IMR-90 (cell line): Measurements from ENCODE around the gene TTC39A. TPM values are rescaled to one million over a fixed set of nuclear protein-coding genes. Genes with fewer than 3 reads are reported as not detected.

Experiments
- ATAC-seq: fragments of 200-7000 bp; cut with Tn5 transposase; 2 replicates; pipeline ENCODE4 v1.9.1; 2020; ENCODE audit warnings: low read depth, mild to moderate bottlenecking, moderate library complexity
- BruUV-seq: library from RNA; stranded (reverse); fragments of 400-500 nt; replicated peaks from 2 replicates; lab custom pipeline; 2021; lab: Mats Ljungman, UMichigan
- CTCF ChIA-PET: fragments of 300-600 bp; formaldehyde crosslinking; extraction: SDS; loops from one replicate; lab custom pipeline; 2021; ENCODE audit warnings: antibody characterized with exemption; lab: Yijun Ruan, JAX
- POLR2A ChIA-PET: fragments of 300-600 bp; sonication (Branson Sonifier 250); formaldehyde crosslinking; loops from one replicate; lab custom pipeline; 2022; ENCODE audit warnings: antibody characterized with exemption; ENCODE audit not compliant: unreplicated experiment; lab: Charles Lee
- DNase-seq: peaks from one replicate; pipeline ENCODE4 v3.0.0; 2013
- H2AFZ ChIP-seq: replicated peaks from 2 replicates; pipeline ENCODE3; 2013; ENCODE audit warnings: low read length, mild to moderate bottlenecking; ENCODE audit not compliant: poor library complexity
- H2AK5ac ChIP-seq: 2 replicates; pipeline ENCODE4 v1.6.1; 2013; ENCODE audit warnings: low read depth, low read length, inconsistent platforms
- H2AK9ac ChIP-seq: replicated peaks from 2 replicates; pipeline ENCODE3; 2013; ENCODE audit warnings: mild to moderate bottlenecking, low read depth, low read length, moderate library complexity; ENCODE audit not compliant: poor library complexity
- H2BK120ac ChIP-seq: 2 replicates; pipeline ENCODE4 v1.6.1; 2013; ENCODE audit warnings: low read depth, low read length, inconsistent platforms
- H2BK15ac ChIP-seq: 3 replicates; pipeline ENCODE4 v1.6.1; 2013; ENCODE audit warnings: low read depth, low read length, inconsistent platforms
- H2BK20ac ChIP-seq: 2 replicates; pipeline ENCODE4 v1.6.1; 2013; ENCODE audit warnings: low read depth, mild to moderate bottlenecking, inconsistent platforms, low read length, moderate library complexity
- H2BK5ac ChIP-seq: 2 replicates; pipeline ENCODE4 v1.6.1; 2013; ENCODE audit warnings: mild to moderate bottlenecking, low read depth, low read length, inconsistent platforms; ENCODE audit not compliant: poor library complexity, severe bottlenecking
- H3K14ac ChIP-seq: replicated peaks from 2 replicates; pipeline ENCODE4 v1.6.1; 2013; ENCODE audit warnings: low read depth, low read length, inconsistent platforms
- H3K18ac ChIP-seq: 2 replicates; pipeline ENCODE4 v1.6.1; 2013; ENCODE audit warnings: low read depth, low read length, control low read depth
- H3K23ac ChIP-seq: 2 replicates; pipeline ENCODE4 v1.6.1; 2013; ENCODE audit warnings: low read depth, low read length, inconsistent platforms
- H3K27ac ChIP-seq: 2 replicates; pipeline ENCODE4 v1.5.1; 2013; ENCODE audit warnings: mild to moderate bottlenecking, control low read depth, low read length; ENCODE audit not compliant: insufficient read depth
- H3K27me3 ChIP-seq: 2 replicates; pipeline ENCODE4 v1.6.1; 2013; ENCODE audit warnings: low read length; ENCODE audit not compliant: control insufficient read depth, insufficient read depth
- H3K36me3 ChIP-seq: 2 replicates; pipeline ENCODE4 v1.6.1; 2013; ENCODE audit warnings: low read length, mixed read lengths; ENCODE audit not compliant: control insufficient read depth, insufficient read depth
- H3K4ac ChIP-seq: 2 replicates; pipeline ENCODE4 v1.6.1; 2013; ENCODE audit warnings: low read depth, low read length, inconsistent platforms
- H3K4me1 ChIP-seq: 2 replicates; pipeline ENCODE4 v1.6.1; 2013; ENCODE audit warnings: low read length, mixed read lengths; ENCODE audit not compliant: control insufficient read depth, insufficient read depth
- H3K4me2 ChIP-seq: 2 replicates; pipeline ENCODE4 v1.6.1; 2013; ENCODE audit warnings: low read depth, mild to moderate bottlenecking, control low read depth, low read length, moderate library complexity
- H3K4me3 ChIP-seq: 2 replicates; pipeline ENCODE4 v1.5.1; 2013; ENCODE audit warnings: low read depth, mild to moderate bottlenecking, control low read depth, low read length, moderate library complexity; ENCODE audit not compliant: insufficient read depth
- H3K56ac ChIP-seq: 2 replicates; pipeline ENCODE4 v1.6.1; 2013; ENCODE audit warnings: low read length, inconsistent platforms; ENCODE audit not compliant: insufficient read depth; ENCODE audit errors: extremely low read depth
- H3K79me1 ChIP-seq, 2 experiments: 2 replicates each; pipeline ENCODE4 v1.6.1; 2013; ENCODE audit warnings: low read length in 2 of 2, inconsistent platforms in 1 of 2, low read depth in 1 of 2
- H3K9ac ChIP-seq: 2 replicates; pipeline ENCODE4 v1.6.1; 2013; ENCODE audit warnings: low read depth, low read length, control low read depth
- H3K9me1 ChIP-seq: 2 replicates; pipeline ENCODE4 v1.6.1; 2013; ENCODE audit warnings: low read length, inconsistent platforms; ENCODE audit not compliant: insufficient read depth
- H3K9me3 ChIP-seq: 2 replicates; pipeline ENCODE4 v1.6.1; 2013; ENCODE audit warnings: low read length; ENCODE audit not compliant: control insufficient read depth, insufficient read depth
- H4K20me1 ChIP-seq: 2 replicates; pipeline ENCODE4 v1.6.1; 2013; ENCODE audit warnings: low read length, inconsistent platforms; ENCODE audit not compliant: insufficient read depth
- H4K5ac ChIP-seq: 2 replicates; pipeline ENCODE4 v1.6.1; 2013; ENCODE audit warnings: mild to moderate bottlenecking, low read depth, low read length, control low read depth
- H4K8ac ChIP-seq, 2 experiments: 2 replicates each; pipeline ENCODE4 v1.6.1; 2013; ENCODE audit warnings: low read depth in 2 of 2, low read length in 2 of 2, control low read depth in 1 of 2, inconsistent platforms in 1 of 2
- H4K91ac ChIP-seq: 2 replicates; pipeline ENCODE4 v1.6.1; 2013; ENCODE audit warnings: low read depth, low read length, inconsistent platforms; ENCODE audit not compliant: insufficient read depth
- BHLHE40 ChIP-seq: fragments of 150-350 bp; IDR thresholded peaks from 2 replicates; pipeline ENCODE4 v1.6.1; 2016; ENCODE audit warnings: mild to moderate bottlenecking, low read depth, low read length
- CEBPB ChIP-seq: IDR thresholded peaks from 2 replicates; pipeline ENCODE4 v1.6.1; 2012; ENCODE audit warnings: low read depth, low read length, improper control_type of control experiment
- CHD1 ChIP-seq: IDR thresholded peaks from 2 replicates; pipeline ENCODE4 v1.6.1; 2012; ENCODE audit warnings: low read depth, low read length, improper control_type of control experiment
- ELK1 ChIP-seq: fragments of 150-350 bp; IDR thresholded peaks from 2 replicates; pipeline ENCODE4 v1.6.1; 2016; ENCODE audit warnings: low read depth, mild to moderate bottlenecking, low read length, moderate library complexity, borderline replicate concordance
- FOS ChIP-seq: fragments of 150-350 bp; IDR thresholded peaks from 2 replicates; pipeline ENCODE4 v1.6.1; 2016; ENCODE audit warnings: low read depth, low read length
- MAFK ChIP-seq: IDR thresholded peaks from 2 replicates; pipeline ENCODE4 v1.6.1; 2012; ENCODE audit warnings: low read depth, low read length, improper control_type of control experiment
- MAZ ChIP-seq: IDR thresholded peaks from 2 replicates; pipeline ENCODE4 v1.6.1; 2012; ENCODE audit warnings: low read depth, mild to moderate bottlenecking, low read length, improper control_type of control experiment, moderate library complexity, borderline replicate concordance
- MXI1 ChIP-seq: IDR thresholded peaks from 2 replicates; pipeline ENCODE4 v1.6.1; 2012; ENCODE audit warnings: low read depth, mild to moderate bottlenecking, low read length, moderate library complexity, borderline replicate concordance
- NFE2L2 ChIP-seq: fragments of 150-350 bp; IDR thresholded peaks from 2 replicates; pipeline ENCODE4 v1.6.1; 2016; ENCODE audit warnings: low read depth, mild to moderate bottlenecking, low read length
- POLR2A ChIP-seq: IDR thresholded peaks from 2 replicates; pipeline ENCODE4 v1.6.1; 2012; ENCODE audit warnings: mild to moderate bottlenecking, low read depth, low read length
- RAD21 ChIP-seq: IDR thresholded peaks from 2 replicates; pipeline ENCODE4 v1.6.1; 2012; ENCODE audit warnings: low read length, improper control_type of control experiment
- RCOR1 ChIP-seq: IDR thresholded peaks from 2 replicates; pipeline ENCODE4 v1.6.1; 2012; ENCODE audit warnings: mild to moderate bottlenecking, low read length, improper control_type of control experiment; ENCODE audit not compliant: insufficient replicate concordance
- RFX5 ChIP-seq: IDR thresholded peaks from 2 replicates; pipeline ENCODE4 v1.8.0; 2012; ENCODE audit warnings: low read depth, mild to moderate bottlenecking, low read length, moderate library complexity
- USF2 ChIP-seq: fragments of 150-350 bp; IDR thresholded peaks from 2 replicates; pipeline ENCODE4 v1.6.1; 2017; ENCODE audit warnings: mild to moderate bottlenecking, antibody characterized with exemption, low read length, low read depth
- WGBS, 2 experiments: methylation state at CpG; one replicate each; pipeline versions ENCODE4 v1.1.5 to v1.1.7; 2013; ENCODE audit warnings: missing lambda C conversion rate in 2 of 2; ENCODE audit not compliant: insufficient read length in 1 of 2; ENCODE audit errors: extremely low coverage in 2 of 2; 5-methylcytosine and 5-hydroxymethylcytosine counted together
- dilution Hi-C: fragments of 300-500 bp; cut with HindIII; formaldehyde crosslinking; loops from one replicate; pipeline ENCODE4 v1.14.3; 2018; ENCODE audit warnings: low sequenced_read_pairs; ENCODE audit not compliant: unreplicated experiment
- in situ Hi-C: fragments of 300-500 bp; cut with MboI; formaldehyde crosslinking; loops from 3 replicates; pipeline ENCODE4 v1.14.3; 2019; ENCODE audit warnings: low sequenced_read_pairs, inconsistent platforms, mixed read lengths
- intact Hi-C: fragments of 100-400 bp; cut with micrococcal nuclease; formaldehyde crosslinking; loops from 2 replicates; pipeline ENCODE4 v1.10.0; 2022
- polyA plus RNA-seq, 3 experiments: library from polyadenylated mRNA; depleted of rRNA; stranded (reverse); fragments of >200 nt; gene quantifications; 2 replicates each; pipeline ENCODE4 v1.2.3, GENCODE V29; 2012; ENCODE audit warnings: low replicate concordance in 1 of 3
- total RNA-seq: library from RNA; depleted of rRNA; stranded (reverse); fragments of >200 nt; gene quantifications from 2 replicates; pipeline ENCODE4 v1.2.3, GENCODE V29; 2012
- TF ChIP-seq, protein P1 (sequence below): conservative IDR thresholded peaks from 2 replicates; pipeline ENCODE4 v1.5.1; 2012; ENCODE audit warnings: mild to moderate bottlenecking, low read depth, low read length, improper control_type of control experiment

The TTC39A gene
- total and polyA plus RNA-seq, 2 of the 4 experiments (the other 2 are of a cell fraction), result 0.62 to 0.72 TPM

GRCh38 chr1:51302746-51303145 is 27.6 kb downstream of the TTC39A start:
- Histone ChIP-seq H3K9ac (no peak overlapping the region), H2AK9ac (peak overlapping the region; percentile 78), H3K56ac (no peak overlapping the region), H4K8ac (no peak overlapping the region), H3K4me1 (no peaks in the 10 kb centered on the region; the same call in 1 of the 2 replicates), H4K20me1 (no peaks in the 10 kb centered on the region), H3K4me2 (no peak overlapping the region), H3K4ac (no peak overlapping the region), H3K4me3 (no peak overlapping the region), H3K36me3 (no peaks in the 10 kb centered on the region), H3K14ac (no peak overlapping the region), H3K9me1 (peaks cover 9% of the 10 kb centered on the region; the same call in 1 of the 2 replicates), H2BK5ac (no peak overlapping the region), H3K18ac (no peak overlapping the region), H3K27me3 (no peaks in the 10 kb centered on the region; the same call in 1 of the 2 replicates), H4K5ac (no peak overlapping the region), H3K9me3 (no peaks in the 10 kb centered on the region), H3K23ac (no peak overlapping the region), H2BK120ac (no peak overlapping the region), H2AFZ (peak overlapping the region; percentile 21), H3K79me1 (no peaks in the 10 kb centered on the region), H2AK5ac (no peak overlapping the region), H2BK20ac (no peak overlapping the region), H3K27ac (no peak overlapping the region), H2BK15ac (no peak overlapping the region), H4K91ac (no peak overlapping the region)
- intact Hi-C loops (no loop called here), in situ Hi-C loops (no loop called here), dilution Hi-C loops (no loop called here)
- TF ChIP-seq CHD1 (no peak), BHLHE40 (no peak), USF2 (no peak), ELK1 (no peak), MAZ (no peak), FOS (no peak), NFE2L2 (no peak), RCOR1 (no peak), POLR2A (no peak), MXI1 (no peak), RFX5 (no peak), MAFK (no peak), CEBPB (no peak), RAD21 (no peak)
- TF ChIP-seq, protein P1, sequence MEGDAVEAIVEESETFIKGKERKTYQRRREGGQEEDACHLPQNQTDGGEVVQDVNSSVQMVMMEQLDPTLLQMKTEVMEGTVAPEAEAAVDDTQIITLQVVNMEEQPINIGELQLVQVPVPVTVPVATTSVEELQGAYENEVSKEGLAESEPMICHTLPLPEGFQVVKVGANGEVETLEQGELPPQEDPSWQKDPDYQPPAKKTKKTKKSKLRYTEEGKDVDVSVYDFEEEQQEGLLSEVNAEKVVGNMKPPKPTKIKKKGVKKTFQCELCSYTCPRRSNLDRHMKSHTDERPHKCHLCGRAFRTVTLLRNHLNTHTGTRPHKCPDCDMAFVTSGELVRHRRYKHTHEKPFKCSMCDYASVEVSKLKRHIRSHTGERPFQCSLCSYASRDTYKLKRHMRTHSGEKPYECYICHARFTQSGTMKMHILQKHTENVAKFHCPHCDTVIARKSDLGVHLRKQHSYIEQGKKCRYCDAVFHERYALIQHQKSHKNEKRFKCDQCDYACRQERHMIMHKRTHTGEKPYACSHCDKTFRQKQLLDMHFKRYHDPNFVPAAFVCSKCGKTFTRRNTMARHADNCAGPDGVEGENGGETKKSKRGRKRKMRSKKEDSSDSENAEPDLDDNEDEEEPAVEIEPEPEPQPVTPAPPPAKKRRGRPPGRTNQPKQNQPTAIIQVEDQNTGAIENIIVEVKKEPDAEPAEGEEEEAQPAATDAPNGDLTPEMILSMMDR, result no peak
- WGBS, 2 experiments, result no CpG with 5 or more reads among the region's 7 CpGs
- no TSS peak for BruUV-seq
- ATAC-seq (no peak), DNase-seq (no peak)
- POLR2A ChIA-PET, result no interaction called here
- CTCF ChIA-PET, result no interaction called here
